Stimulated activated CD4-positive, alpha-beta T cell treated with anti-CD3 and anti-CD28 coated beads, TNF-alpha, amount 100 ng/mL, for 48 hours (primary cell): Measurements from ENCODE around the gene LGSN.
"Not testable (repeated sequence)": the region's sequence is repeated elsewhere in the genome, so short reads cannot be mapped to it uniquely, and the experiment has no call there.

Experiments used
- DNase-seq, 3 donors: peaks; one replicate each; pipeline ENCODE4 v3.0.0-alpha.2; 2020; ENCODE audit warnings: low read depth in 3 of 3

LGSN gene

DNA sequence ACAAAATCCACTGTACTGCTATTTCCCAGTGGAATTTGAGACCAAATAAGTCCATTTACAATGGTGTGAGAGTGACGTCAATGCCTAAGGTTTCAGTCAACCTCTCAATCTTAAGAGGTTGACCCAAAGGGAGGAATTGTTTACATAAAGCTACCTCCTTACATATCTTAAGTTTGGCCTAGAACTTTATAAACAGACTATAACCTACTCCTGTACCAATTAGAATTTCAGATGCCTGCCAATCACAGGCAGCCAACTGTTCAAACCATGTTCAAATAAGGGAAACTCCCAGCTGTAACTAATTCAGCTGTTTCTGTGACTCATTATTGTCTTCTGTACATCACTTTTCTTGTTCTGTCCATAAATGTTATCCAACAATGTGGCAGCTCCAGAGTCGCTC is 14.5 kb downstream of the LGSN start:
- DNase-seq, result no peak

DNA sequence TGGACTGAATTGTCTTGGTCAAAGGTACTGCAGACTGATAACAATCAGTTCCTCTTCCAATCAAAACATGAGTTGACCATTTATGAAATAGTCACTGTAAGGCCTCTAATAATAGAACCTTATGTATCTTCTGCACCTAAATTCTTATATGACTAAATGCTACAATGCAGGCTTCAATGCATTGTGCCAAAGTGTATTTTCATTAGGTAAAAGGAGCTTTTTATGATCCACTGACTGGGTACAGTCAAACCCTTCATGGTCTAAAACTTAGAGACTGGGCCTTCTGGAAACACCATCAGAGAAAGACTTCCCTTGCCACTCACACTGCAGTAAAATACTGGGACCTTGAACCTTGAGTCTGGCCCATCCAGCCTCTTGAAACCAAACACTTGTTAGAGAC is 16.3 kb downstream of the LGSN start:
- no peak for DNase-seq

DNA sequence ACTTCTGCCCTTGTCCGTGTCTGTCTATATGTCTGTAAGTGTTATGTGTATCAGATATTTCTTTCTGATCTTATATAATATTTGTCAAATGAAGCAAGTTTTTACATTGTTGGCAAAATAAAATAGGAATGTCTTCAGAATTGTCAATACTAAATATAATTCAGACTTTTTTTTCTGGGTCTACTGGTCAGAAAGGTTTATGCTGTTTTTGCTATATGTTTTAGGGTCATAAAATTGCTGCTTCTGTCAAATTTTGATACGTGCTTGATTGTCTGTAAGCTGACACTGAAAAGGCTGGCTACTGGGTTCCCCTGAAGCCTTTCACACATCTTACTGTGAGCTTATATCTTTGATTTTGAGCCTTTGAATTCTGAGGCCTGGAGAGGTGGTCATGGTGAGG is 20.1 kb downstream of the LGSN start:
- DNase-seq, result no peak

DNA sequence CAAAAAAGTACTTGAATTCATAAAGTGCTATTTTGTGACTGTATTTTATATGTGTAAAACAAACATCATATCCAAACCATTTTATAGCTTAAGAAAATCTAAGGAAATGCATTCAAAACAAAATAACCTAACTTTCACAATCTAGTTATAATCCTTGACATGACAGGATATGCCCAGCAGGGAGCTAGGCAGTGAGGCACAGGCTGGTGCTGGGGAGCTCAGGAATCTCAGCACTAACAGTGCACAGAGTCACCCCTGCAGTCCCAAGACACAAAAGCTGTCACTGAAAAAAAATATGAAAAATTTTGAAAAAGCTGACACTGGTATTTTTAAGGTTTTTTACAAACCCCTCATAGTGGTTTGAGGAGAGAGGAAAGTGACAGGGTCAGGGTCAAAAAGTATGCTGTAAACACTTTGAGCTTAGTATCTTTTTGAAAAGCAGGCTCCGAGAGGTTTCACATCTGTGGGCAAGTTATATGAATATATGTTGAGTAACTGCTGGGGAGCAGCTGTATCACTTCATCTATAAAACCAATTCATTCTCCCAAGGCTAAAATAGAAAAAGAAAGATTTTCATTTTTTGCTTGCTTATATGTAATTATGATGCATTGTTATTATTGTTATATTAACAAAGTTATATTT is 24.1 kb downstream of the LGSN start:
- DNase-seq, result no peak

- no peak for DNase-seq
Observed at GRCh38 chr6:63290492-63291058, 29.2 kb downstream of the LGSN start.

- no peak for DNase-seq
Observed at GRCh38 chr6:63289269-63289872, 30.4 kb downstream of the LGSN start.

DNA sequence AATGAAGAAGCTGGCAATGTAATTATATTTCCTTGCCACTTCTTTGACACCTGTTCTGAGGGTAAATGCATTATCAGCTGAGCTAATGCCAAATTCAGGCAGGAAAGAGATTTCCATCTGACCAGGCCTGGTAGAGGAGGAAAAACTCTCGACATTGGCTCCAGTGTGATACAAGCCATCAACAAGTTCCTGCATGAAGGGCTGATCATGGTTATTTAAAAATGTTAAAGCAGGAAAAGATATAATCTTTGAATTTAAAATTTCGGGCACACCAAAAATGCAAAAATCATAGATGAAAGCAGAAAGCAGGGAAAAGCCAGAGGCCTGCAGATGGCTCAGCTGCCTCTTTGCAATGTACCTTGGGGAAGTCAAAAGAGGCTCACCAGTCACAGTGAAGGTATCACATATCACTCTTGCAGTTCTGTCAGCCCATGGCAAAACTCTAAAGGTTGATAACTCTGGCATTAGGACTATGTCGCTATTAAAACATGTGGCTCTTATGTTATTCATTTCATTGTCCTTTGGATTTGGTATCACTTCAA is 39.1 kb downstream of the LGSN start:
- DNase-seq, result no peak

DNA sequence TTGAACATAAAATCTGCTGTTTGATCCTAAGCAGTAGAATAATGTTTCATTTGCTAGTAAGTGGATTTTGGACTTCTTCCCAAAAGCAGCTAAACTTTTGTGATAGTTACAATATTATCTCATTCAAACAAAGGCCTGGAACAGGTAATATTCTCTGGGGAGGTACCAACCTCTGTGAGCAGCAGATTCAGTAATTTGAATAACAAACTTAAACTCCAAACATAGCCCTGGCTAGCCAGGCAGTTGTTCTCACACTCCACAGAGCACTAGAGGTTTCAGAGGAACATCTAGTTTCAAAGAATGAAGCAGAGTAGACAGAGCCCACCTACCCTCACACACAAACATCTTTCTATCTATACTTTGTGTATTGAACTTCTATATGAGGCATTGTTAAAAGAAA is 40.9 kb downstream of the LGSN start:
- DNase-seq, result no peak

- no peak for DNase-seq
Observed at GRCh38 chr6:63275953-63276352, 43.8 kb downstream of the LGSN start.

DNA sequence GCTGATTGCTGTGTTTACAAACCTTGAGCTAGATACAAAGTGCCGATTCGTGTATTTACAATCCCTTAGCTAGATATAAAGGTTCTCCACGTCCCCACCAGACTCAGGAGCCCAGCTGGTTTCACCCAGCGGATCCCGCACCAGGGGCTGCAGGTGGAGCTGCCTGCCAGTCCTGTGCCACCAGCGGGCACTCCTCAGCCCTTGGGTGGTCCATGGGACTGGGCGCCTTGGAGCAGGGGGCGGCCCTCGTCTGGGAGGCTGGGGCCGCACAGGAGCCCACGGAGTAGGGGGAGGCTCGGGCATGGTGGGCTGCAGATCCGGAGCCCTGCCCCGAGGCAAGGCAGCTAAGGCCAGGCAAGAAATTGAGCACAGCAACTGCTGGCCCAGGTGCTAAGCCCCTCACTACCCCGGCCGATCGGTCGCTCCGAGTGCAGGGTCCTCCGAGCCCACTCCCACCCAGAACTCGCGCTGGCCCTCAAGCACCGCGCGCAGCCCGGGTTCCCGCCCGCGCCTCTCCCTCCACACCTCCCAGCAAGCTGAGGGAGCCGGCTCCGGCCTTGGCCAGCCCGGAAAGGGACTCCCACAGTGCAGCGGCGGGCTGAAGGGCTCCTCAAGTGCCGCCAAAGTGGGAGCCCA is 44.9 kb downstream of the LGSN start:
- not testable (repeated sequence) for DNase-seq

DNA sequence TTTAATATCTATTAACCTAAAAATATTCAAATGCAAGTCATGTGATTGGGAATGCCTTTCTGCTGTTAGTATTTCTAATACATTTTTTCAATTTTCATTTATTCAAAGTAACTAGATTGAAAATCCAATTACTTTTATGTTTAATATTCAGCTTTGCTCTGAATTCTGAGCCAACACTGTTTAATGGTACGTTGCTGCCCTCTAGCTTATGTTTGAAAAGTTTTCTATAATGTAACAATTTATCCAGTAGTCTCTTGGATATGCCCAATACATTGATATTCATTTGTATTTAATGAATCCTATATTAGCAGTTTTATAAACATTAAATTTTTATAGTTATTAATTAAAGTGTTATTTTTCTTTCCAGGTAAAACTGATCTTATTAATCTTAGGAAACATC is 47.4 kb downstream of the LGSN start:
- no peak for DNase-seq

DNA sequence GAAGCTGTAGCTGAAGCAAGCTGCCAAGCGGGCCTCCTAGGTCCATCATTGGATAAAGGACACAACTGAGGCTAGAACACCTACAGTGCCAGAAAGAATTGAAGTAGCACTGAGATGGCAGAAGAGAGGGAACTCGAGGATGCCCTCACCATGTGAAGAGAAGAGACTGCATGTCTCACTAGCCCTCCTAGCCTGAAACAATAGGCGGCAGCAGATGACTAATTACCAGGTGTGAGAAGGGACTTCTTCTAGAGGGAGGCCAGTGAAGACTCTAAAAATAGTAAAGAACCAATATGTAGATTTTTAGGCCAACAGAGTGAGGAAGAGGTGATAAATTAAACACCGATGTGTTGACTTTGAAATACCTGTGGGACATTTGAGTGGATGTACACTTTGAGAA is 50.3 kb downstream of the LGSN start:
- DNase-seq, result no peak

DNA sequence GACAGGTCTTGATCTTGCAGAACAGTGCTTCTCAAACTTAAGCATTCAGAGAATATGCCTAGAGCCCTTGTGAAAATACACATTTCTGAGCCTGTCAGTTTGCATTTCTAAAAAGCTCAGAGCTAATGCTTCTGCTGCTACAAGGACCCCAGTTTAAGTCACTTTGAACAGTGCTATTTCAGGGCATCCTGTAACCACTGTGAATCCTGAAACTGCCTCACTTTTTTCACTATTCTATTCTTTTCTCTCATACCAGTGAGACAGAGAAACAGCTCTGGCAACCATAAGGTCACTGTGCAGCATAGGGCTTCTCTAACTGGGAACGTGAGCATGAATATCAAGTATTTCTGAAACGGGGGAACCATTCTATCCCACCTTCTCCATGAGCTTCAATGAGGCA is 51.2 kb downstream of the LGSN start:
- no peak for DNase-seq

DNA sequence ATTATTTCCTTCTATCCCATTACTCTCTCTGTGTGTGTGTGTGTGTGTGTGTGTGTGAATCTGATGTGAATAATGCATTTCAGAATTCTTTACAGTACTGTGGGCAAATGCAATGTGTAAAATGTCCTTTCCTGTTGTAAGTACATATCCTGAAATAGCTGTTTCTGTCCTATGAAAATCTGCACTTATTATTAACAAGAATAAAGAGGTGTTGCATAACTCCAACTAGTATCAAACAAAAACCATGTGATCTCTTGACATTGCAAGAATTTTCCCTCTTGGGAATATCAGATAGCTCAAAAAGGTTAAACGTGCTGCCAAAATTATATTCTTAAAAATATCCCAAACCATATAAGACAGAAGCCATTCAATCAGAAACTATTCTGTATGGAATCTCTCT is 52.0 kb downstream of the LGSN start:
- DNase-seq, result no peak

DNA sequence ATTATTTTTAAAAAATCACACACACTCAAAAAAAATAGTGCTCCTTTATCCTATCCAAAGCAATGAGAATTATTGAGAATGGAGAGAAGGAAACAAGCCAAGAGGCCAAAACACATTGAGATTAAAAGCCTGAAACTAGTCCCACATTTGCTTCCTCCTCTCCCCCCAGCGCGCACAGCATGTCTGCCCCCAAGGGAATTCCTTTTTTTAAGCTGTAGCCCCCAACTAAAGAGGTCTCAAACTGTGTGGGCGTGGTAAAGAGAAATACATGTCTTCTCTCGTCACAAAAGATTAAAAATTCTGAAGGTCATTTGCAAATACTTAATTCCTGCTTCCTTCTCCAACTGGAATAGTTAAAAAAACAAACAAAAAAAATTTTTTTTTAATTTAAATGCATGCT is 52.7 kb downstream of the LGSN start:
- DNase-seq, result no peak

DNA sequence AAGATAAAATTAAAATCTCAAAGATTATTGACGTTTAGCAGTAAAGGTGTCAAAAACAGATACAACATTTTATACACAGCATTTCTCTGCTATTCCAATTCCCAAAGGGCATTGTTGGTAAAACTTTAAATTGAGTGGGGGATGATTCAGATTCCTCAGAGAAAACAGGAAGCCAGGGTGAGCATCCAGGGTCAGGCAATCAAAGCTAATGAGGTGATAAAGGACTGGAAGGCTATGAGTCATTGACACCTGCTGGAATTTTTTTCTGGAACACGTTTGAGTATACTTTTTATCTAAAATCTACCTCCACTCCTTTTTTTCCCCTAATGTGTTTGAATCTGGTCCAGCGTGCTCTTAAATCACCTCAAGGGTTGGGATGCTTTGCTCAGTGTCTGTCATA is 56.3 kb downstream of the LGSN start:
- DNase-seq, result no peak

GRCh38 chr6:63261820-63262219 is 58.0 kb downstream of the LGSN start:
- no peak for DNase-seq

GRCh38 chr6:63259153-63259552 is 60.6 kb downstream of the LGSN start:
- no peak for DNase-seq

DNA sequence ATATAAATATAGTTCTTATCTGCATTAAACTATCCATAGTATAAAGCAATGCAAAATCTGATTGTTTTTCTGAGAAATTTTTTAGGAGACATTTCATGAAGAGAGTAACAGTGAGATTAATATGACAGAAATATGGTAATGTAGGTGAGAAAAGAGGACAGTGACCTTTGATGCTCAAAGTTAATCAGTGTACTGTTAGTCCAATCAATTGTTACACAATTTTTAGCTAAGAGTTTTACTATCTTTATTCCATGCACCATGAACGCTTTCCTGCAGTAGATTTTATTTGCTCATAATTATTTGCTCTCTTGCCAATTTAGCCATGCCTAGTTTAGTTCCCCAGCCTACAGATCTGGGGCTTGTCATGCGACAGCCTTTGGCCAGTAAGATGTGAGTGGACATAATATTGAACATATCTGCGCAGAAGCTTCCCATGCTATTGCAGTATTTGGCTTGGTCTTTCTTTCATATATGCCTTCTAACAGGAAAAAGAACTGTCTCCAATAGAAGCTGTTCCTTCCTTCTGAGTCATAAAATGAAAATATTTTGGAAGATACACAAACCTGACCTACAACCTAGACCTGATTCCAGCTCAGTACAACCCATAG is 69.8 kb downstream of the LGSN start:
- DNase-seq, result no peak

DNA sequence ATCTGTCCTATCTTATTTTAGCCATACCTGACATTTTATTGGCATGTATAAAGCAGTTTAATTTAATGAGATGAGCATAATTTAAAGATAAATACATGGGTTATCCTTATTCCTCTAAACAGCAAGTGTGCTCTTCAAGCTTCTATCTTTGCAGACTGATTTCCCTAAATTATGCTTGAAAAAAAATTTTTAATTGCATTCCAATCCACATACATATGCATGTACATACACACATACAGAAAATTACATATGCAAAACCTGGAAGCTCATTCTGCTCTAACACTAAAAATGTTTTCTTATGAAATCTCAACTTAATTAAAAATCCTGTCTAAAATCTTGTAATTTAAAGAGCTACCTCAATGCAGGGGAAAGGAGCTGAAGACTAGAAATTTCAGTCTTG is 73.2 kb downstream of the LGSN start:
- no peak for DNase-seq

DNA sequence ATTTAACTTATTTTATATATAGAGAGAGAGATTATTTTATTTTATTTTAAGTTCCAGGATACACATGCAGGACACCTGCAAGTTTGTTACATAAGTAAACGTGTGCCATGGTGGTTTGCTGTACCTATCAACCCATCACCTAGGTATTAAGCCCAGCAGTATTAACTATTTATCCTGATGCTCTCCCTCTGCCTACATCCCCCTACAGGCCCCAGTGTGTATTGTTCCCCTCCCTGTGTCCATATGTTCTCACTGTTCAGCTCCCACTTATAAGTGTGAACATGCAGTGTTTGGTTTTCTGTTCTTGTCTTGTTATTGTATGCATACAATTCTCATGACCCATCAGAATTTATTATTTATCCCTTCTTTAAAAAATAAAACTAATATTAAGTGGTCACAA is 73.9 kb downstream of the LGSN start:
- no peak for DNase-seq

GRCh38 chr6:63245420-63245819 is 74.4 kb downstream of the LGSN start:
- DNase-seq, result no peak

GRCh38 chr6:63236398-63236817 is 83.4 kb downstream of the LGSN start:
- no peak for DNase-seq
